OCI-LY7 (cell line): ENCODE data around the gene CCDC195.

Experiments
- CTCF ChIP-seq: fragments of 200-600 bp; sonication (generic); conservative IDR thresholded peaks from 2 replicates; pipeline ENCODE4 v1.5.1; 2014; ENCODE audit warnings: mild to moderate bottlenecking, antibody characterized with exemption, low read length, moderate library complexity, mixed read lengths
- EZH2phosphoT487 ChIP-seq: fragments of 200-600 bp; sonication (generic); IDR thresholded peaks from 2 replicates; pipeline ENCODE4 v1.6.1; 2018; ENCODE audit warnings: low read depth, borderline replicate concordance, mild to moderate bottlenecking, mixed run types, antibody characterized with exemption, low read length, moderate library complexity, mixed read lengths

GRCh38 chr2:224753743-224754540 is 37.8 kb upstream of the CCDC195 start:
- TF ChIP-seq CTCF (no peak), EZH2phosphoT487 (no peak)
